ENCODE data around the gene STK38. TPM values are rescaled to one million over a fixed set of nuclear protein-coding genes. Genes with fewer than 3 reads are reported as not detected.
"Not testable (repeated sequence)": the region's sequence is repeated elsewhere in the genome, so short reads cannot be mapped to it uniquely, and the experiment has no call there.

The STK38 gene
- total RNA-seq, 1 donor from 2014 or later, result 35.0 TPM

- Histone ChIP-seq H3K36me3 (peaks cover 8% of the 10 kb centered on the region), H3K9me3 (no peaks in the 10 kb centered on the region), H3K27ac (no peak overlapping the region), H3K4me1 (peaks cover 16% of the 10 kb centered on the region), H3K4me3 (no peak overlapping the region), H3K27me3 (ENCODE audit: low read depth) (no peaks in the 10 kb centered on the region)
- ATAC-seq (no peak), DNase-seq (no peak)
- intact Hi-C loops (cut with DNase I), result no loop called here
- TF ChIP-seq, protein P1, sequence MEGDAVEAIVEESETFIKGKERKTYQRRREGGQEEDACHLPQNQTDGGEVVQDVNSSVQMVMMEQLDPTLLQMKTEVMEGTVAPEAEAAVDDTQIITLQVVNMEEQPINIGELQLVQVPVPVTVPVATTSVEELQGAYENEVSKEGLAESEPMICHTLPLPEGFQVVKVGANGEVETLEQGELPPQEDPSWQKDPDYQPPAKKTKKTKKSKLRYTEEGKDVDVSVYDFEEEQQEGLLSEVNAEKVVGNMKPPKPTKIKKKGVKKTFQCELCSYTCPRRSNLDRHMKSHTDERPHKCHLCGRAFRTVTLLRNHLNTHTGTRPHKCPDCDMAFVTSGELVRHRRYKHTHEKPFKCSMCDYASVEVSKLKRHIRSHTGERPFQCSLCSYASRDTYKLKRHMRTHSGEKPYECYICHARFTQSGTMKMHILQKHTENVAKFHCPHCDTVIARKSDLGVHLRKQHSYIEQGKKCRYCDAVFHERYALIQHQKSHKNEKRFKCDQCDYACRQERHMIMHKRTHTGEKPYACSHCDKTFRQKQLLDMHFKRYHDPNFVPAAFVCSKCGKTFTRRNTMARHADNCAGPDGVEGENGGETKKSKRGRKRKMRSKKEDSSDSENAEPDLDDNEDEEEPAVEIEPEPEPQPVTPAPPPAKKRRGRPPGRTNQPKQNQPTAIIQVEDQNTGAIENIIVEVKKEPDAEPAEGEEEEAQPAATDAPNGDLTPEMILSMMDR (IDR thresholded peaks at IDR 0.05), result no peak
These were observed 45.0 kb upstream of the STK38 start for GRCh38 chr6:36592221-36592655.

DNA sequence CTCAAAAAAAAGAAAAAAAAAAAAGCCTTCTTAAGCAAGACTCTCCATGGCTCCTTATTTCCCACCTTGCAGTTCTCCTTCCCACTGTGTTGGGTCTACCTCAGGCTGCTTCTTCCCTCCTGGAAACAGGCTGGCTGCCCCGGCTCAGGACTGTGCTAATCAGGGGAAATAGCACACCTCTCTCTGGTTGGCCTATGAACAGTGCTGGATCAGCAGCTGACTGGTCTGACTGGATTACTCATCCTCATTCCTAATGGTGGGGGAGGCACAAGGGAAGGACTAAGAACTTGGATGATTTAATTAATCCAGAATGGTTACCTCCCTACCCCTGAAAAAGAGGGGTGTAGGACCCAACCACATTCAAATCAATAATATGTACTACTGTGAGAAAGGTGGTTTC lies 43.0 kb upstream of the STK38 start:
- intact Hi-C loops (cut with DNase I), result no loop called here
- H3K9me3 ChIP-seq, result no peaks in the 10 kb centered on the region

DNA sequence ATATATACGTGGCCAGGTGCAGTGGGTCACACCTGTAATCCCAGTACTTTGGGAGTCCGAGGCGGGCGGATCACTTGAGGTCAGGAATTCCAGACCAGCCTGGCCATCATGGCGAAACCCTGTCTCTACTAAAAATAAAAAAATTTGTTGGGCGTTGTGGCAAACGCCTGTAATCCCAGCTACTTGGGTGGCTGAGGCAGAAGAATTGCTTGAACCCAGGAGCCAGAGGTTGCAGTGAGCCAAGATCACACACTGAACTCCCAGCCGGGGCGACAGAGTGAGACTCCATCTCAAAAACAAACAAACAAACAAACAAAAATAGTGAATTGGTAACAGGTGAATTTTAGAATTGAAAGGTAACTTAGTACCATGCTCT lies 41.7 kb upstream of the STK38 start:
- H3K4me1 ChIP-seq; intact Hi-C loops (cut with DNase I); H3K27me3 ChIP-seq (ENCODE audit: low read depth); H3K9me3 ChIP-seq; H3K36me3 ChIP-seq; ATAC-seq; H3K27ac ChIP-seq; H3K4me3 ChIP-seq; DNase-seq: not testable (repeated sequence)

More for the DNA sequence above, 43.0 kb upstream of the STK38 start:
- TF ChIP-seq, protein P1 (IDR thresholded peaks at IDR 0.05), result no peak
- Histone ChIP-seq H3K36me3 (no peaks in the 10 kb centered on the region), H3K27ac (no peak overlapping the region), H3K27me3 (ENCODE audit: low read depth) (no peaks in the 10 kb centered on the region), H3K4me3 (no peak overlapping the region), H3K4me1 (peaks cover 9% of the 10 kb centered on the region)
- DNase-seq, result no peak
- no peak for ATAC-seq

DNA sequence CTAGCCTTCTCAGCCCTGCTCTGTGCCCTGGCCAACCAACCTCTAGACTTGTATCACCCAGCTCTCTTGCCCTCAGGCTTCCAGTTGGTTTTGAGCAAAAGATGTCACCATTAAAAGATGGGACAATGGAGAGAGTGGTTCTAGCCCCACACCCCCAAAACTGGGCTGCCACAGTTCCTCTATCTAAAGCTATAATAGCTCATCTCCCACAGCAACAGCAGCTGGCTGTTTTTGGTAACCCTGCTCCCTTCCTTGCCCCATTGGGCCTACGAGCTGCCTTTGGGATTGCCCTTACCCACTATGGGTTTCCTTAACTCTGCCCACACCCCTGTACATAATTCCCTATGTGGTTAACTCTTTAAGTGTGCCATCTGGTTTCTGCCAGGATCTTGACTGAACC lies 39.3 kb upstream of the STK38 start:
- Histone ChIP-seq H3K4me1 (no peaks in the 10 kb centered on the region), H3K4me3 (no peak overlapping the region), H3K36me3 (no peaks in the 10 kb centered on the region), H3K27ac (no peak overlapping the region), H3K27me3 (ENCODE audit: low read depth) (no peaks in the 10 kb centered on the region), H3K9me3 (no peaks in the 10 kb centered on the region)
- no peak for ATAC-seq
- TF ChIP-seq, protein P1 (IDR thresholded peaks at IDR 0.05), result no peak
- intact Hi-C loops (cut with DNase I), result no loop called here
- no peak for DNase-seq

- intact Hi-C loops (cut with DNase I), result no loop called here
- ATAC-seq (no peak), DNase-seq (no peak)
- Histone ChIP-seq H3K36me3 (no peaks in the 10 kb centered on the region), H3K27me3 (ENCODE audit: low read depth) (no peaks in the 10 kb centered on the region), H3K4me1 (peaks cover 27% of the 10 kb centered on the region), H3K4me3 (no peak overlapping the region), H3K27ac (no peak overlapping the region), H3K9me3 (no peaks in the 10 kb centered on the region)
- TF ChIP-seq, protein P1 (IDR thresholded peaks at IDR 0.05), result no peak
These were observed 34.4 kb upstream of the STK38 start for GRCh38 chr6:36581716-36582115.

- no peak for DNase-seq
- H3K27ac ChIP-seq, result peak overlapping the region; percentile 18
- no peak for ATAC-seq
- peaks cover 28% of the 10 kb centered on the region for H3K4me1 ChIP-seq
- no peaks in the 10 kb centered on the region for H3K9me3 ChIP-seq
- H3K4me3 ChIP-seq, result no peak overlapping the region
- no peaks in the 10 kb centered on the region for H3K27me3 ChIP-seq (ENCODE audit: low read depth)
- H3K36me3 ChIP-seq, result no peaks in the 10 kb centered on the region
- TF ChIP-seq, protein P1 (IDR thresholded peaks at IDR 0.05), result no peak
- intact Hi-C loops (cut with DNase I), result no loop called here
These were observed 32.9 kb upstream of the STK38 start for GRCh38 chr6:36580184-36580526.
